Fibroblast of skin of right biceps (primary cell): ENCODE results near the gene BPHL.
A peak's percentile ranks its signal among the peaks of the same experiment; 100 is the strongest.
"Not testable (repeated sequence)": the region's sequence is repeated elsewhere in the genome, so short reads cannot be mapped to it uniquely, and the experiment has no call there.

Experiments
- DNase-seq: peaks from one replicate; pipeline ENCODE4 v3.0.0-alpha.2; 2013

The BPHL gene

GRCh38 chr6:3124667-3125066, 6.2 kb downstream of the BPHL start:
- DNase-seq = no peak

GRCh38 chr6:3125815-3126214, 7.3 kb downstream of the BPHL start:
- DNase-seq = no peak

- DNase-seq = no peak
Measured at GRCh38 chr6:3128356-3129108, 10.0 kb downstream of the BPHL start.

GRCh38 chr6:3131695-3132094, 13.2 kb downstream of the BPHL start:
- DNase-seq = no peak

GRCh38 chr6:3133515-3133914, 15.0 kb downstream of the BPHL start:
- DNase-seq = no peak

GRCh38 chr6:3135668-3136291, 17.3 kb downstream of the BPHL start:
- DNase-seq = no peak

GRCh38 chr6:3136292-3137011, 17.9 kb downstream of the BPHL start:
- DNase-seq = no peak

- DNase-seq = peak; percentile 50
Measured at GRCh38 chr6:3137057-3137777, 18.7 kb downstream of the BPHL start.

GRCh38 chr6:3137873-3138272, 19.4 kb downstream of the BPHL start:
- DNase-seq = peak; percentile 44

- peak; percentile 49 for DNase-seq
Measured at GRCh38 chr6:3138341-3138740, 19.8 kb downstream of the BPHL start.

GRCh38 chr6:3139090-3139903, 20.8 kb downstream of the BPHL start:
- peak; percentile 77 for DNase-seq

GRCh38 chr6:3140201-3140600, 21.7 kb downstream of the BPHL start:
- no peak for DNase-seq

- no peak for DNase-seq
Measured at GRCh38 chr6:3142536-3142935, 24.0 kb downstream of the BPHL start.

GRCh38 chr6:3143158-3143557, 24.6 kb downstream of the BPHL start:
- DNase-seq = no peak

GRCh38 chr6:3144571-3144970, 26.1 kb downstream of the BPHL start:
- DNase-seq = no peak

- DNase-seq = no peak
Measured at GRCh38 chr6:3147914-3148757, 29.6 kb downstream of the BPHL start.

- no peak for DNase-seq
Measured at GRCh38 chr6:3151691-3152090, 33.2 kb downstream of the BPHL start.

GRCh38 chr6:3152689-3153088, 34.2 kb downstream of the BPHL start:
- DNase-seq = no peak

- DNase-seq = not testable (repeated sequence)
Measured at GRCh38 chr6:3155416-3155815, 36.9 kb downstream of the BPHL start.

GRCh38 chr6:3156184-3157130, 37.9 kb downstream of the BPHL start:
- peak; percentile 33 for DNase-seq
